B cell (primary cell): ENCODE results near the gene SPCS3. TPM values are rescaled to one million over a fixed set of nuclear protein-coding genes. Genes with fewer than 3 reads are reported as not detected.

Source experiments
- ATAC-seq: fragments of 200-7000 bp; cut with Tn5 transposase; one replicate; pipeline ENCODE4 v1.10.0; 2021; ENCODE audit warnings: low read depth, mild to moderate bottlenecking, moderate number of reproducible peaks, moderate library complexity
- CTCF ChIA-PET: fragments of 350-600 bp; sonication (Branson Sonifier 250); formaldehyde crosslinking; loops from one replicate; lab custom pipeline; 2021; ENCODE audit warnings: antibody characterized with exemption, inconsistent platforms; lab: Charles Lee
- POLR2A ChIA-PET: fragments of 350-600 bp; sonication (Branson Sonifier 250); formaldehyde crosslinking; loops from one replicate; lab custom pipeline; 2021; ENCODE audit warnings: antibody characterized with exemption; lab: Charles Lee
- DNase-seq: peaks from one replicate; pipeline ENCODE4 v3.0.0; 2013
- H2AFZ ChIP-seq: 2 replicates; pipeline ENCODE4 v1.6.1; 2012; ENCODE audit warnings: mild to moderate bottlenecking, low read depth, low read length; ENCODE audit not compliant: insufficient read depth, poor library complexity, severe bottlenecking
- H3K27ac ChIP-seq, 2 donors: 1 replicate in 1 of 2; 2 replicates in 1 of 2; pipeline ENCODE4 v1.5.1; 2012 to 2013; ENCODE audit warnings: low read length in 2 of 2, mild to moderate bottlenecking in 2 of 2, moderate library complexity in 1 of 2
- H3K27me3 ChIP-seq, 4 experiments: fragments of 200-600 bp in 1 of 4; sonication (generic) in 1 of 4; replicated peaks in 1 of 4; 1 replicate in 2 of 4; 2 replicates in 2 of 4; pipeline versions ENCODE4 v1.6.1 to v1.7.0; 2013 to 2016; ENCODE audit warnings: low read length in 3 of 4, mild to moderate bottlenecking in 2 of 4, mixed read lengths in 1 of 4, moderate library complexity in 1 of 4; ENCODE audit not compliant: insufficient read depth in 4 of 4, control insufficient read depth in 3 of 4; ENCODE audit errors: control extremely low read depth in 1 of 4
- H3K36me3 ChIP-seq, 2 experiments: replicated peaks in 1 of 2; 1 replicate in 1 of 2; 2 replicates in 1 of 2; pipeline versions ENCODE4 v1.6.1 to v1.7.1; 2013; ENCODE audit warnings: low read length in 1 of 2; ENCODE audit not compliant: insufficient read depth in 2 of 2, control insufficient read depth in 1 of 2; ENCODE audit errors: control extremely low read depth in 1 of 2, extremely low read depth in 1 of 2
- H3K4me1 ChIP-seq, 2 donors: fragments of 200-600 bp in 1 of 2; sonication (generic) in 1 of 2; 1 replicate in 1 of 2; 2 replicates in 1 of 2; pipeline versions ENCODE4 v1.5.1 to v1.6.1; 2013 to 2017; ENCODE audit warnings: low read length in 2 of 2; ENCODE audit not compliant: control insufficient read depth in 2 of 2, insufficient read depth in 2 of 2
- H3K4me2 ChIP-seq: replicated peaks from 2 replicates; pipeline ENCODE3; 2012; ENCODE audit warnings: mild to moderate bottlenecking, low read depth, low read length; ENCODE audit not compliant: poor library complexity, severe bottlenecking
- H3K4me3 ChIP-seq, 5 experiments: fragments of 200-600 bp in 1 of 5; sonication (generic) in 1 of 5; 1 replicate in 3 of 5; 2 replicates in 2 of 5; pipeline versions ENCODE4 v1.5.1 to v1.7.0; 2011 to 2016; ENCODE audit warnings: low read length in 4 of 5, mild to moderate bottlenecking in 4 of 5, low read depth in 2 of 5, control low read depth in 1 of 5, moderate library complexity in 1 of 5; ENCODE audit not compliant: insufficient read depth in 1 of 5; ENCODE audit errors: control extremely low read depth in 1 of 5, extremely low read depth in 1 of 5
- H3K79me2 ChIP-seq: fragments of 200-600 bp; sonication (generic); one replicate; pipeline ENCODE4 v1.6.0; 2016; ENCODE audit warnings: low read length; ENCODE audit not compliant: control insufficient read depth, insufficient read depth
- H3K9ac ChIP-seq: fragments of 200-600 bp; sonication (generic); 2 replicates; pipeline ENCODE4 v1.6.1; 2017; ENCODE audit warnings: mild to moderate bottlenecking, low read length, moderate library complexity
- H3K9me3 ChIP-seq, 3 donors: one replicate each; pipeline versions ENCODE4 v1.6.1 to v1.7.1; 2013; ENCODE audit warnings: low read length in 2 of 3; ENCODE audit not compliant: control insufficient read depth in 2 of 3, insufficient read depth in 1 of 3; ENCODE audit errors: control extremely low read depth in 1 of 3
- H4K20me1 ChIP-seq: 2 replicates; pipeline ENCODE4 v1.6.0; 2012; ENCODE audit warnings: mild to moderate bottlenecking, low read length; ENCODE audit not compliant: insufficient read depth, control insufficient read depth, poor library complexity, severe bottlenecking
- H3K27ac Mint-ChIP-seq: one replicate; pipeline ENCODE4 v1.8.0; 2021; ENCODE audit warnings: mixed read lengths
- H3K27me3 Mint-ChIP-seq: one replicate; pipeline ENCODE4 v1.8.0; 2021; ENCODE audit warnings: mixed read lengths
- H3K4me1 Mint-ChIP-seq: one replicate; pipeline ENCODE4 v1.8.0; 2021; ENCODE audit warnings: mixed read lengths
- H3K4me3 Mint-ChIP-seq: one replicate; pipeline ENCODE4 v1.8.0; 2021; ENCODE audit warnings: mixed read lengths
- H3K9me3 Mint-ChIP-seq: one replicate; pipeline ENCODE4 v1.8.0; 2022; ENCODE audit warnings: mixed read lengths; ENCODE audit not compliant: insufficient read depth
- CTCF ChIP-seq: fragments of 200-600 bp; IDR thresholded peaks from one replicate; pipeline ENCODE4 v1.8.0; 2022; ENCODE audit warnings: antibody characterized with exemption, mild to moderate bottlenecking
- EZH2 ChIP-seq: IDR thresholded peaks from 2 replicates; pipeline ENCODE4 v1.6.1; 2012; ENCODE audit warnings: borderline replicate concordance, low read depth, mild to moderate bottlenecking, moderate library complexity, low read length; ENCODE audit not compliant: insufficient read depth, poor library complexity, severe bottlenecking
- WGBS: methylation state at CpG from one replicate; pipeline ENCODE4 v1.1.5; 2013; ENCODE audit warnings: missing lambda C conversion rate; ENCODE audit not compliant: insufficient coverage; 5-methylcytosine and 5-hydroxymethylcytosine counted together
- intact Hi-C: fragments of 100-400 bp; cut with micrococcal nuclease; formaldehyde crosslinking; loops from one replicate; pipeline ENCODE4 v1.10.0; 2022
- polyA plus RNA-seq: library from polyadenylated mRNA; depleted of rRNA; stranded (reverse); fragments of >200 nt; gene quantifications from 2 replicates; pipeline ENCODE4 v1.2.3, GENCODE V29; 2012
- total RNA-seq, 2 donors: library from RNA; stranded (reverse); fragments of 120-200 nt in 1 of 2; gene quantifications; 1 replicate in 1 of 2; 2 replicates in 1 of 2; pipeline versions ENCODE4 v1.2.3 to v1.2.4, GENCODE V29; 2013 to 2022

Gene SPCS3
- total and polyA plus RNA-seq, 2 donors (not counting 1 experiment from before 2014, with no cell fraction given), result 27.8 to 92.4 TPM

- ChIA-PET CTCF (no interaction called here), POLR2A (no interaction called here)
- Histone ChIP-seq H3K27me3 (peaks cover 0 to 4% (median 0%) of the 10 kb centered on the region in 4 experiments), H3K4me2 (no peak overlapping the region), H3K36me3 (no peaks in the 10 kb centered on the region), H4K20me1 (no peaks in the 10 kb centered on the region), H3K4me1 (no peaks in the 10 kb centered on the region), H3K9ac (no peak overlapping the region), H3K79me2 (no peaks in the 10 kb centered on the region), H3K27ac (no peak overlapping the region), H3K4me3 (no peak overlapping the region), H3K9me3 (no peaks in the 10 kb centered on the region), H2AFZ (no peak overlapping the region)
- WGBS, result 100% methylated on average over 2 of the region's 3 CpGs
- TF ChIP-seq EZH2 (no peak), CTCF (no peak)
- no peak for ATAC-seq
- no peak for DNase-seq
- intact Hi-C loops, result no loop called here
- Mint-ChIP-seq H3K4me1 (no peaks in the 10 kb centered on the region), H3K27me3 (peaks cover 10% of the 10 kb centered on the region), H3K27ac (no peak overlapping the region), H3K9me3 (no peaks in the 10 kb centered on the region), H3K4me3 (no peak overlapping the region)
Observed at GRCh38 chr4:176271749-176272148, 48.0 kb upstream of the SPCS3 start.

GRCh38 chr4:176272799-176273198 lies 47.0 kb upstream of the SPCS3 start:
- H3K27ac ChIP-seq, result no peak overlapping the region
- intact Hi-C loops, result no loop called here
- H2AFZ ChIP-seq, result no peak overlapping the region
- no peaks in the 10 kb centered on the region for H3K79me2 ChIP-seq
- CTCF ChIA-PET, result interaction anchor here (0.7 kb wide), 2 partner anchors 1454 to 1576 kb away, joined by 3 to 4 read pairs; no protein-coding TSS in a partner anchor
- Mint-ChIP-seq H3K27me3 (peaks cover 19% of the 10 kb centered on the region), H3K4me3 (no peak overlapping the region), H3K9me3 (no peaks in the 10 kb centered on the region), H3K27ac (no peak overlapping the region), H3K4me1 (no peaks in the 10 kb centered on the region)
- POLR2A ChIA-PET, result no interaction called here
- no peak for ATAC-seq
- no peaks in the 10 kb centered on the region for H3K9me3 ChIP-seq
- no peak overlapping the region for H3K4me2 ChIP-seq
- no peak overlapping the region for H3K4me3 ChIP-seq
- DNase-seq, result no peak
- no peaks in the 10 kb centered on the region for H4K20me1 ChIP-seq
- no peak for TF ChIP-seq EZH2
- no peak for TF ChIP-seq CTCF
- WGBS, result 80% methylated on average over 1 of the region's 3 CpGs
- H3K9ac ChIP-seq, result no peak overlapping the region
- H3K27me3 ChIP-seq, result peaks cover 0 to 4% (median 0%) of the 10 kb centered on the region in 4 experiments
- H3K36me3 ChIP-seq, result no peaks in the 10 kb centered on the region
- H3K4me1 ChIP-seq, result no peaks in the 10 kb centered on the region
